CD4-positive, alpha-beta memory T cell (primary cell): ENCODE data around the gene KAT8. TPM values are rescaled to one million over a fixed set of nuclear protein-coding genes. Genes with fewer than 3 reads are reported as not detected.
A peak's percentile ranks its signal among the peaks of the same experiment; 100 is the strongest.

ENCODE experiments used
- CTCF ChIA-PET: fragments of 350-600 bp; sonication (Branson Sonifier 250); formaldehyde crosslinking; loops from one replicate; lab custom pipeline; 2021; ENCODE audit warnings: inconsistent platforms; ENCODE audit not compliant: partially characterized antibody; lab: Charles Lee
- POLR2A ChIA-PET: fragments of 350-600 bp; sonication (Branson Sonifier 250); formaldehyde crosslinking; loops from one replicate; lab custom pipeline; 2021; ENCODE audit not compliant: partially characterized antibody; lab: Charles Lee
- DNase-seq, 5 donors: peaks; one replicate each; pipeline versions ENCODE4 v3.0.0 to v3.0.0-alpha.2; 2020 to 2022; ENCODE audit warnings: mixed read lengths in 1 of 5
- H3K27ac ChIP-seq: one replicate; pipeline ENCODE4 v1.7.0; 2013; ENCODE audit warnings: low read depth, low read length
- H3K27me3 ChIP-seq: 2 replicates; pipeline ENCODE4 v1.7.0; 2013; ENCODE audit warnings: mild to moderate bottlenecking, low read length, moderate library complexity; ENCODE audit not compliant: insufficient read depth
- H3K36me3 ChIP-seq: 2 replicates; pipeline ENCODE4 v1.7.0; 2013; ENCODE audit warnings: mild to moderate bottlenecking, low read length, moderate library complexity; ENCODE audit not compliant: insufficient read depth
- H3K4me1 ChIP-seq: 2 replicates; pipeline ENCODE4 v1.7.0; 2013; ENCODE audit warnings: mild to moderate bottlenecking, low read length, moderate library complexity; ENCODE audit not compliant: insufficient read depth
- H3K4me3 ChIP-seq, 2 donors: one replicate each; pipeline ENCODE4 v1.7.0; 2013; ENCODE audit warnings: low read length in 2 of 2, mild to moderate bottlenecking in 1 of 2
- H3K9me3 ChIP-seq, 2 donors: one replicate each; pipeline ENCODE4 v1.7.0; 2013; ENCODE audit warnings: low read length in 2 of 2, control low read depth in 1 of 2; ENCODE audit not compliant: control insufficient read depth in 1 of 2
- H3K27ac Mint-ChIP-seq, 7 donors: one replicate each; pipeline ENCODE4 v1.8.0; 2020 to 2021; ENCODE audit warnings: mixed read lengths in 7 of 7, mild to moderate bottlenecking in 6 of 7, inconsistent platforms in 3 of 7, moderate library complexity in 3 of 7
- H3K27me3 Mint-ChIP-seq, 2 donors: one replicate each; pipeline ENCODE4 v1.8.0; 2020 to 2021; ENCODE audit warnings: mixed read lengths in 2 of 2
- H3K36me3 Mint-ChIP-seq, 2 donors: one replicate each; pipeline ENCODE4 v1.8.0; 2020 to 2021; ENCODE audit warnings: mixed read lengths in 2 of 2, inconsistent platforms in 1 of 2, mild to moderate bottlenecking in 1 of 2
- H3K4me1 Mint-ChIP-seq, 4 donors: one replicate each; pipeline ENCODE4 v1.8.0; 2020 to 2021; ENCODE audit warnings: mixed read lengths in 4 of 4, mild to moderate bottlenecking in 1 of 4
- H3K4me3 Mint-ChIP-seq, 8 donors: one replicate each; pipeline ENCODE4 v1.8.0; 2020 to 2021; ENCODE audit warnings: mixed read lengths in 8 of 8, mild to moderate bottlenecking in 7 of 8, moderate library complexity in 6 of 8, inconsistent platforms in 3 of 8
- H3K9me3 Mint-ChIP-seq, 8 donors: one replicate each; pipeline ENCODE4 v1.8.0; 2020 to 2021; ENCODE audit warnings: mixed read lengths in 8 of 8, mild to moderate bottlenecking in 5 of 8, inconsistent platforms in 3 of 8, moderate library complexity in 1 of 8
- intact Hi-C: fragments of 100-400 bp; cut with micrococcal nuclease; formaldehyde crosslinking; loops from one replicate; pipeline ENCODE4 v1.15.1; 2023
- polyA plus RNA-seq, 2 donors: library from polyadenylated mRNA; unstranded; fragments of 300-500 nt; fragmentation: Illumina TruSeq; gene quantifications; one replicate each; pipeline ENCODE4 v1.2.3, GENCODE V29; 2021
- total RNA-seq, 2 experiments: library from RNA; stranded (reverse); gene quantifications; one replicate each; pipeline ENCODE4 v1.2.3, GENCODE V29; 2021

Gene KAT8
- total and polyA plus RNA-seq, 4 experiments from 2014 or later = 37.5 to 94.2 (median 79.8) TPM

GRCh38 chr16:31110106-31111034, 7.1 kb upstream of the KAT8 start:
- Mint-ChIP-seq H3K36me3 (peaks cover 3 to 20% of the 10 kb centered on the region in 2 donors), H3K4me3 (peak overlapping the region in 7 of 8 donors; percentile 26 to 74 (median 57)), H3K27ac (peak overlapping the region in 3 of 7 donors; percentile 56 to 70 (median 59)), H3K4me1 (peaks cover 8 to 23% (median 15%) of the 10 kb centered on the region in 4 donors), H3K27me3 (no peaks in the 10 kb centered on the region), H3K9me3 (peaks cover 0 to 2% (median 0%) of the 10 kb centered on the region in 8 donors)
- intact Hi-C loops = no loop called here
- Histone ChIP-seq H3K27me3 (no peaks in the 10 kb centered on the region), H3K9me3 (no peaks in the 10 kb centered on the region), H3K4me3 (no peak overlapping the region), H3K27ac (no peak overlapping the region), H3K4me1 (peaks cover 20% of the 10 kb centered on the region), H3K36me3 (peaks cover 6% of the 10 kb centered on the region)
- POLR2A ChIA-PET = interaction anchor here (0.7 to 3.0 kb wide), 3 partner anchors 7 to 70 kb away, joined by 3 to 15 read pairs (median 8); partner anchors contain the start of genes FUS and KAT8
- CTCF ChIA-PET = interaction anchor here (3.1 kb wide), 1 partner anchor 32 kb away, joined by 10 read pairs; no protein-coding TSS in a partner anchor
- no peak for DNase-seq

GRCh38 chr16:31111881-31112466, 5.5 kb upstream of the KAT8 start:
- Histone ChIP-seq H3K4me1 (peaks cover 16% of the 10 kb centered on the region), H3K36me3 (peaks cover 6% of the 10 kb centered on the region), H3K27ac (no peak overlapping the region), H3K9me3 (no peaks in the 10 kb centered on the region), H3K27me3 (no peaks in the 10 kb centered on the region), H3K4me3 (no peak overlapping the region)
- intact Hi-C loops = no loop called here
- H3K27me3 Mint-ChIP-seq = no peaks in the 10 kb centered on the region
- H3K4me1 Mint-ChIP-seq = peaks cover 7 to 19% (median 13%) of the 10 kb centered on the region in 4 donors
- peaks cover 0 to 2% (median 0%) of the 10 kb centered on the region in 8 donors for H3K9me3 Mint-ChIP-seq
- CTCF ChIA-PET = interaction anchor here (3.1 kb wide), 1 partner anchor 30 kb away, joined by 10 read pairs; no protein-coding TSS in a partner anchor
- H3K36me3 Mint-ChIP-seq = peaks cover 3 to 20% of the 10 kb centered on the region in 2 donors
- H3K4me3 Mint-ChIP-seq = no peak overlapping the region
- POLR2A ChIA-PET = interaction anchor here (0.8 to 0.9 kb wide), 2 partner anchors 30 to 68 kb away, joined by 3 to 4 read pairs; partner anchors contain the start of gene FUS
- no peak for DNase-seq
- H3K27ac Mint-ChIP-seq = peak overlapping the region in 1 of 7 donors; percentile 42

- H3K27ac Mint-ChIP-seq = no peak overlapping the region
- H3K4me1 ChIP-seq = peaks cover 12% of the 10 kb centered on the region
- no peaks in the 10 kb centered on the region for H3K9me3 ChIP-seq
- no peak overlapping the region for H3K27ac ChIP-seq
- H3K4me1 Mint-ChIP-seq = peaks cover 4 to 20% (median 10%) of the 10 kb centered on the region in 4 donors
- no peak overlapping the region for H3K4me3 ChIP-seq
- H3K9me3 Mint-ChIP-seq = peaks cover 0 to 2% (median 0%) of the 10 kb centered on the region in 8 donors
- ChIA-PET CTCF (no interaction called here), POLR2A (interaction anchor here (1.6 kb wide), 1 partner anchor 67 kb away, joined by 8 read pairs; the partner anchor contains the start of gene FUS)
- H3K4me3 Mint-ChIP-seq = peak overlapping the region in 1 of 8 donors; percentile 6
- H3K27me3 Mint-ChIP-seq = no peaks in the 10 kb centered on the region
- intact Hi-C loops = no loop called here
- DNase-seq = no peak
- H3K36me3 Mint-ChIP-seq = peaks cover 3 to 23% of the 10 kb centered on the region in 2 donors
- H3K36me3 ChIP-seq = peaks cover 6% of the 10 kb centered on the region
- H3K27me3 ChIP-seq = no peaks in the 10 kb centered on the region
These were observed 4.8 kb upstream of the KAT8 start for GRCh38 chr16:31112711-31113110.

GRCh38 chr16:31113121-31114120, 4.0 kb upstream of the KAT8 start:
- no peak overlapping the region for H3K4me3 Mint-ChIP-seq
- peak overlapping the region in 3 of 7 donors; percentile 14 to 80 (median 22) for H3K27ac Mint-ChIP-seq
- no peak for DNase-seq
- POLR2A ChIA-PET = interaction anchor here (1.6 kb wide), 1 partner anchor 67 kb away, joined by 8 read pairs; the partner anchor contains the start of gene FUS
- Histone ChIP-seq H3K36me3 (peaks cover 6% of the 10 kb centered on the region), H3K27ac (no peak overlapping the region), H3K9me3 (no peaks in the 10 kb centered on the region), H3K4me3 (no peak overlapping the region), H3K27me3 (no peaks in the 10 kb centered on the region), H3K4me1 (peaks cover 13% of the 10 kb centered on the region)
- CTCF ChIA-PET = interaction anchor here (0.6 to 1.5 kb wide), 2 partner anchors 29 to 45 kb away, joined by 3 to 4 read pairs; no protein-coding TSS in a partner anchor
- intact Hi-C loops = no loop called here
- H3K9me3 Mint-ChIP-seq = peaks cover 0 to 2% (median 0%) of the 10 kb centered on the region in 8 donors
- peaks cover 6 to 22% (median 12%) of the 10 kb centered on the region in 4 donors for H3K4me1 Mint-ChIP-seq
- peaks cover 3 to 28% of the 10 kb centered on the region in 2 donors for H3K36me3 Mint-ChIP-seq
- H3K27me3 Mint-ChIP-seq = no peaks in the 10 kb centered on the region

GRCh38 chr16:31114468-31114867, 3.0 kb upstream of the KAT8 start:
- Mint-ChIP-seq H3K4me1 (peaks cover 9 to 25% (median 15%) of the 10 kb centered on the region in 4 donors), H3K4me3 (peak overlapping the region in 1 of 8 donors; percentile 17), H3K9me3 (peaks cover 0 to 2% (median 0%) of the 10 kb centered on the region in 8 donors), H3K27me3 (no peaks in the 10 kb centered on the region), H3K36me3 (peaks cover 3 to 32% of the 10 kb centered on the region in 2 donors), H3K27ac (no peak overlapping the region)
- Histone ChIP-seq H3K27ac (no peak overlapping the region), H3K9me3 (no peaks in the 10 kb centered on the region), H3K36me3 (peaks cover 16% of the 10 kb centered on the region), H3K4me3 (no peak overlapping the region), H3K27me3 (no peaks in the 10 kb centered on the region), H3K4me1 (peaks cover 11% of the 10 kb centered on the region)
- DNase-seq = no peak
- intact Hi-C loops = no loop called here
- CTCF ChIA-PET = interaction anchor here (0.8 to 1.5 kb wide), 2 partner anchors 15 to 28 kb away, joined by 3 to 4 read pairs; no protein-coding TSS in a partner anchor
- POLR2A ChIA-PET = interaction anchor here (1.6 kb wide), 1 partner anchor 66 kb away, joined by 8 read pairs; the partner anchor contains the start of gene FUS
